Middle frontal gyrus (tissue), 1 donor: Measurements from ENCODE around the gene ALG10.
"Not testable (repeated sequence)": the region's sequence is repeated elsewhere in the genome, so short reads cannot be mapped to it uniquely, and the experiment has no call there.

ENCODE experiments used
- DNase-seq: peaks from one replicate; pipeline ENCODE4 v3.0.0-alpha.2; 2015; ENCODE audit warnings: low spot score; ENCODE audit errors: extremely low spot score

The ALG10 gene

GRCh38 chr12:34022079-34022830 lies at the start of gene ALG10:
Gene ALG10, plus strand, starts transcription at chr12:34022496. Its CDS starts 104 bp downstream, at chr12:34022600.
- peak; percentile 94 for DNase-seq

- DNase-seq = not testable (repeated sequence)
Measured at GRCh38 chr12:33972884-33973283, 49.4 kb upstream of the ALG10 start.

- no peak for DNase-seq
Measured at GRCh38 chr12:33977887-33978286, 44.4 kb upstream of the ALG10 start.

GRCh38 chr12:33988197-33988805 lies 34.0 kb upstream of the ALG10 start:
- DNase-seq = no peak

- DNase-seq = no peak
Measured at GRCh38 chr12:33988913-33989312, 33.4 kb upstream of the ALG10 start.

GRCh38 chr12:33994857-33995808 lies 27.2 kb upstream of the ALG10 start:
- no peak for DNase-seq

- DNase-seq = not testable (repeated sequence)
Measured at GRCh38 chr12:34008835-34009234, 13.5 kb upstream of the ALG10 start.

- DNase-seq = no peak
Measured at GRCh38 chr12:34016361-34016760, 5.9 kb upstream of the ALG10 start.

GRCh38 chr12:34021071-34021470 lies 1.2 kb upstream of the ALG10 start:
- DNase-seq = no peak

GRCh38 chr12:34027661-34028060 lies 5.4 kb downstream of the ALG10 start:
- DNase-seq = not testable (repeated sequence)

- DNase-seq = no peak
Measured at GRCh38 chr12:34030591-34030990, 8.3 kb downstream of the ALG10 start.

- DNase-seq = no peak
Measured at GRCh38 chr12:34033628-34034296, 11.5 kb downstream of the ALG10 start.

- not testable (repeated sequence) for DNase-seq
Measured at GRCh38 chr12:34038357-34038756, 16.1 kb downstream of the ALG10 start.

- DNase-seq = no peak
Measured at GRCh38 chr12:34046570-34046969, 24.3 kb downstream of the ALG10 start.

- not testable (repeated sequence) for DNase-seq
Measured at GRCh38 chr12:34047855-34048254, 25.6 kb downstream of the ALG10 start.

- no peak for DNase-seq
Measured at GRCh38 chr12:34048714-34049113, 26.4 kb downstream of the ALG10 start.

GRCh38 chr12:34051486-34051885 lies 29.2 kb downstream of the ALG10 start:
- no peak for DNase-seq

GRCh38 chr12:34054938-34055337 lies 32.6 kb downstream of the ALG10 start:
- DNase-seq = peak; percentile 26
